Hypothalamus (tissue), 51 donors: ENCODE data around the gene CMPK1.

Source experiments
- DNase-seq, 51 donors: peaks; one replicate each; lab custom pipeline; 2025; lab: John Stamatoyannopoulos, UW

CMPK1 gene

DNA sequence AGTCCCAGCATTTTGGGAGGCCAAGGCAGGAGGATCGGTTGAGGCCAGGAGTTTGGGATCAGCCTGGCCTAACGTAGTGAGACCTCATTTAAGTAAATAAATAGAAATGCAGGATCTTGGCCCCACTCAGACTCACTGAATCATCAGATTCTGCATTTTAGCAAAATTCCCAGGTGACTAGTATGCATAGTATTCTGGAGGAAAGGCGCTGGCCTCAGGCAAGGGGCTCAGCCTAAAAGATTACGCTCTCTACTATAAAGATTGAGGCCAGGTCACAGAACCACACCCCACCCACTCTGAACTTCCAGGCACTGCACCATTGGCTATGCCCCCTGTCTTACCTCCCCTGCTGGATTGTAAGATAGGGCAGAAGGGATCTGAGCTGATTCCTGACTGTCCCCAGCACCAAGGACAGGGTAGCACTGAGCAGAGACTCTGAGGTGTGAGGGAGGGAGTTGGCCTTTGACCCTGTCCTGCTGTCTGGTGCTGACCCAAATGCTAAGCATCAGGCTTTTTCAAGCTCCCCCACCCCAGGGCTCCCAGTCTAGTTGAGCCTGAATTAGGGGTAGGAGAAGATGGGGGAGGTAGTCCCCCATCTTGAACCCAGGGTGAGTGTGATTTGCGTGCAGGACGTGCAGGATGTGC is 85.2 kb downstream of the CMPK1 start:
- DNase-seq: no peak

DNA sequence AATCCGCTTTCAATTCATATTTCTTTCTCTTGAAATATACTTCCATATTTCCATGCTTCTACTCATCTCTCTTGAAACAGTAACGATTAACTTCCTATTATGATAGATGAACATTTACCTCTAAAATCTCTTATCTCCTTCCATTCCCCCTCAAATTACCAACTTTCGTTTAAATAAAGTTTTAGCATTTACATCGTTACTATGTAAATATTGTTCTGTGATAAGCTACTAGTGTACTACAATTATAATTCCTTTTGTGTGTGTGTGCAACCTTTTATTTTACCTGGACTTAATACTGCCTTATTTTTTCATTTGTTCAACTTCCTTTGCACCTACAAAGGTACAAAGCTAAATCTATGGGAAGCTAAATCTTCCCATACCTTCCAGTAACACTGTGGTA is 87.0 kb downstream of the CMPK1 start:
- no peak for DNase-seq

DNA sequence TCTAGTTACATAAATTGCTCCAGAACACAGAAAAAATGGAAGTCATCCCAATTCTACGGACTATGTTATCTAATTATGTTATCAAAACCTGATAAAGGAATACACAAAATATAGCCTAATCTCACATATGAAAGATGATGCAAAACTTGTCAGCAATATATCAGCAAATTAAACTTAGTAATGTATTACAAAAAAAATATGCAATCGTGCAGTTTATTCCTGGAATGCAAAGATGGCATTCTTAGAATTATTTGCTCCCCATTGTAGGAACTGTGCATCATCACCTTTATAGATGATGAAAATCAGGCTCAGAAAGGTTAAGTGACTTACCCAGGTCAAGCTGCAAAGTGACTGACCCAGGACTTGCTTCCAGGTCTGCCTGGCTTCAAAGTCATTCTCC is 90.3 kb downstream of the CMPK1 start:
- no peak for DNase-seq

DNA sequence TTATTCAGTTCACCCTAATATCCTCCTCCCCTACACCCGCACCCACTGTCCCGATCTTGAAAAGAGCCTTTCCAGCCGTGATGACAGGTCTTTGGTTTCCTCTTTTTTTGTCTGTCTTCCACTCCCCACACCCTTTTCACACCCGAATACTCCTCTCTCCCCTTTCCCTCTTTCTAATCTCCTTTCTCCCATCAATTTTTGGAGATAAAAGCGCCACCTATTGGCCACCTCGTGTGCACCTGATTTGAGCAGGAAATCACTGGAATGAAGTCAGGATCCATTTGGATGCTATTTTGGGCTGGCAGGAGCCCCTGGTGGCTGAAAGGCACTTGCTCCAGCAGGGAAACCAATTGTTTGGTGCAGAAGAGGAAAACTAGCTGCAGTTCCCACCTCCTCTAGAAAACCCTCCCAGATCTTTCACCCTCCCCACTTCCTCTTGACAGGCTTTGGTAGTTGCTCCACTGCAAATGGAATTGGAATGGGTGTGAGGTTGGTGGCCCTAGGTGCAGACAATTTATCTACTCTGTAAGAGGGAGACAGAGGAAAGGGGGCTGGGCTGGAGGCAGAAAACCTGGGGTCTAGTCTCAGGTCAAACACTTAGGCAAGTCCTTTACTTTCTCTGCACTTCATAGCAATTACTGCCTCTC is 90.9 kb downstream of the CMPK1 start:
- peak in 3 of 51 donors; percentile 5 to 7 (median 6) for DNase-seq
